HG03280 (cell line): ENCODE measurements around the gene ZNF831.

Experiments used
- ATAC-seq: cut with Tn5 transposase; IDR thresholded peaks from one replicate; pipeline ENCODE4 v1.9.1; 2021; ENCODE audit warnings: mild to moderate bottlenecking, moderate library complexity; ENCODE audit not compliant: unreplicated experiment

Gene ZNF831

GRCh38 chr20:59207742-59208357 lies 44.2 kb downstream of the ZNF831 start:
- no peak for ATAC-seq

DNA sequence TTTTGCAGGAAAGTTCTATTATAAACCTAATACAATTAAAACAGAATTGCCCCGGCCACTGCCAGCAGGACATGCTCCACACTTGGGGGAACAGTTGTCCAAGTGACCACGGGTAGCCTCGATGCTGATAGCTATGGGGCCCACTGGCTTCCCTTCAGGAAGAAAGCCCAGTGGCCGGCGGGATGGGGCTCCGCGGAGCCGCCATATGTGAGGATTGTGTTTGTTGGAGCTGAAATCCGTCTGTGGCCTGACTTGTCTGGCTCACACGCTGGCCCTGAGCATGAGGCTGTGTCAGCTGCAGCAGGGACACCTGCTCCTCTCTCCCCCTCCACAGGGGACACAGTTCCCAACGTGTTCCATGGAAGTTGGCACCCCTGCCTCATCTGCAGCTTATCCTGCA lies 46.6 kb downstream of the ZNF831 start:
- ATAC-seq: no peak

GRCh38 chr20:59211208-59211765 lies 47.7 kb downstream of the ZNF831 start:
- no peak for ATAC-seq

DNA sequence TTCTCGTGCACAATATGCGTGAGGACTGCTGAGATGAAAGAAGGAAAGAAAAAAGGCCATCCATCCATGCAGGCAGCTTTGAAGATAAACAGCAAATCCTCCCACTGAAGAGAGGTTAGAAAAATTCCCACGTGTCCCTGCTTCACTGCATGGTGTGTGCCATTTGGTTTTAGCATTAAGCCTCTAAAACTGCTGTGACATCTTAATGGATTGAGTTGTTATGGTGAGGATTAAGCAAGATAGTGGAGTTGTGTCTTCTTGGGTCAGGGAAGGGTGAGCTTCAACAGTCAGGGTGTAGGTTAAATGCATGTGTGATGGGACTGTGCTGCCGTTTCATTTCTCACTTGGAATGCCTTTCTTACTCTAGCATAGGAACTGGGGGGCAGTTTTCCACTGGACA lies 50.5 kb downstream of the ZNF831 start:
- ATAC-seq: no peak

GRCh38 chr20:59214606-59215547 lies 51.3 kb downstream of the ZNF831 start:
- no peak for ATAC-seq

DNA sequence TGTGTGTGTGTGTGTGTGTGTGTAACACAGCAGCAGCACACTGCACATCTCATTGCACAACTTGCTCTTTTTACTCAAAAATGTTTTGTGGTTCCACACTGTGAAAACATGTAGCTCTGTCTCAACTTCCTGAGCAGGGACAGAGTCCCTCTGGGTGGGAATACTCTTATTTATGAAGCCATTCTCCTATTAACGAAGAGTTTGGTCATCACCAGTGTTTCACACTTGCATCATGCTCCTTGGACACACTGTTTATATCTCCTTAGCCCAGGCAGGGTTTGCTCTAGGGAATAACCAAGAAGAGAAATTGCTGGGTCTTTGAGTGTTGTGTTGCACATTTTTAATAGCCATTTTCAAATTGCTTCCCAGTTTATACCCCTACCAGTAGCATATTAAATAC lies 53.6 kb downstream of the ZNF831 start:
- ATAC-seq: no peak

DNA sequence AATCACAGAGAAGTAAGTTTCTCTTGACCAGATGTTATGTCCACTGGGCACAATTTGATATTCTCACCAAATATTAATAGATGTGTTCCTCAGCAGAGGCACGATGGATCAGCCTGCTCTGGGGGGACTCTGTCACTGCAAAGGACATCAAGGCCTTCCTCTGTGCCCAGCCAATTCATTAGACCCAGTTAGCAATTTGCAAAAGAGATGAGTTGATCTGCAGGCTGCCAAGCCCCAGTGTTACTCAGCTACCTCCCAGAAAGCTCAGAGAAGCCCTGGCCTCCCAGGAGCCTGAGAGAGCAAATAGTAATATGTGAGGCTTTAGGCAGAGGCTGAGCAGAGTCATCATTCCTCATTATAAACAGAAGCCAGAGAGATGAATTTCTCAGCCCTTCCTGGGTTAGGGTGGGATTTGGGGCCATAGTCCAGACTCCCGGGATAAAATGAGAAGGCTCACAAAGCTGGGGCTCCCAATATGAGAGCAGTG lies 54.2 kb downstream of the ZNF831 start:
- ATAC-seq: no peak

DNA sequence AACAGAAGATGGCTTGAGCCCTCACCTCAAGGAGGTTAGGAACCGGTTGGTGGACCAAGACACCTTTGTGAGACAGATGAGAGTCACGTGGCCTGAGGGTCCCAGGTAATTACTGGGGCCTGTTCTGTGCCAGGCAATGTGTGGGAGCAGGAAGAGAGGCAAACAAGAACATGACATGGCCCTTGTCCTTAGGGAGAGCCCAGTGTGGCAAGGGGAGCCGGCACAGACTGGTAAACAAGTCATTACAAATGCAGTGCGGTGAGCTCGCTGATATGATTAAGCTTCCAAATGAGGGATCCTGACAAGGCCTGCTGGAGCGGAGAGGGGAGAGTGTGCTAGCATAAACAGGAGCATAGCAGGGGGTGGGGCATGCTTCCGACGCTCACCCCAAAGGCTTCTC lies 55.6 kb downstream of the ZNF831 start:
- ATAC-seq: no peak

- ATAC-seq: no peak
These were observed 56.5 kb downstream of the ZNF831 start for GRCh38 chr20:59220161-59220560.

DNA sequence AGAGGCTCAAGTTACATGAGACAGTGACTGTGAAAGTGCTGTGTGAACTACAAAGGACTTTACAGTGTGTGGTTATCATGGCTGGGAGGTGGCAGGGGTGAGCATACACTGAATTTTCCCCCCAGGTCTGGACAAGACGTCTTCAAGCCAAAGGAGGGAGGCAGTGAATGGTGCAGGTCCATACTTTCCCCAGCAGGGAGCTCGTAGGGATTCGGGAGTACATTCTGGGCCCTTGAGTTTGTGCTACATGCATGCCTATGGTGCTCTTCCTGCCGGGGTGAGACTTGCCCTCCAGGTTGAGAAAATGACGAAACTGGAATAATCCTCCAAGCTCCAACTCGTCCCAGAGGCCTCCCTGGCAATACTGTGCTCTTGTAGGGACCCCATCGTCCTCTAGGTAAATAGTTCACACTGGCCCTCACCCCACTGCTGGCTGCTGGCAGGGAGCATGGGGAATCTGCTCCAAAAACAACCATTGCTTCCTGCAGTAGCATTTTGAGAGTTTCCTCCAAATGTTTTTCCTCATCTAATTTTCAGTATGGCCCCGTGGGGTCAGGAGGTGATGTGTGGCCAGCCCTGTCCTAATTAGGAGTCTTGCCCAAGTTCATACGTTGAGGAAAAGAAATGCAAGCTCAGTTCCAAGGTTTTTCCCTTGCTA lies 57.6 kb downstream of the ZNF831 start:
- no peak for ATAC-seq

- no peak for ATAC-seq
These were observed 58.2 kb downstream of the ZNF831 start for GRCh38 chr20:59221707-59222252.

DNA sequence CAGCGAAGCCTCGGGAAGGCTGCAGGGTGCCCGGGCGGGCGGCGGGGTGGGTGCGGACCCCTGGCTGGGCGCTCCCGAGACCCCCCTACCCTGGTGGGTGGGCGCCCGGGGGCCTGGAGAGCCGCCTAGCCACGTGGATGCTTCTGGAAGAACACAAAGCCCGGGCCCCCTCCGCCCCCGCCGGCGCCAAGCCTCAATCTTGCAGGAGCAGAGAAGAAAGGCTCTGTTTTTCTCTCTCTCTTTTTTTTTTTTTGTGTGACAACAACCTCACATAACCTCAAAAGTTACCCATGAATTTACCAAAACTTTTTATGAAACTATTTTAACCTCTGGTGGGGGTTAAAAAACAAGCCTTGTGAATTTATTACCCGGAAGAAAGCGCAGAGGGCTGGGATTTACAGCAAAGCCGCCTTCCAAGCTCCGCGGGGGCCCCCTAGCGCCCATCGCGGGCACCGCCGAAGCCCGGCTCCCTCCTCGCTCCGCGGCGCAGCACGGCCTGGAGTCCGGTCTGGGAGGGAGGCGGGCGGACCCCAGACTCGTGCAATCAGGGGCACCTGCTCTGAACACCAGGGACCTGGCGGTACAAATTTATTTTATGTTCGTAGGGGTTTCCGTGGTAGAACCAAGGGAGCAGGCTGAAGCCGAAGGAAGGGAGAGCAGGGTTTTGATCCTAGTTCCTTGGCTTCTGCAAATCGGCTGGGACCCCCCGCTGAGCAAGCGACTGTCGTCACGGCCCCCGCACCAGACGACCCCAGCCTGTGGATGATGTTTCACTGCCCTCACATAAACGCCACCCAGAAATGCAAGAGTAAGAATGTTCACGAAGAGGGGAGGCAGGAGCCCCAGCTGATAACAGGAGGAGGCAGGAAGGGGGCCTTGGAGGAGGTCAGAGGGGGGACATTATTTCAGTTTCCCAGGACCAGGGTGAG lies 58.9 kb downstream of the ZNF831 start:
- peak; percentile 88 for ATAC-seq

- ATAC-seq: no peak
These were observed 59.6 kb downstream of the ZNF831 start for GRCh38 chr20:59223182-59223601.

- no peak for ATAC-seq
These were observed 60.1 kb downstream of the ZNF831 start for GRCh38 chr20:59223750-59224149.

GRCh38 chr20:59224236-59224635 lies 60.6 kb downstream of the ZNF831 start:
- ATAC-seq: no peak

DNA sequence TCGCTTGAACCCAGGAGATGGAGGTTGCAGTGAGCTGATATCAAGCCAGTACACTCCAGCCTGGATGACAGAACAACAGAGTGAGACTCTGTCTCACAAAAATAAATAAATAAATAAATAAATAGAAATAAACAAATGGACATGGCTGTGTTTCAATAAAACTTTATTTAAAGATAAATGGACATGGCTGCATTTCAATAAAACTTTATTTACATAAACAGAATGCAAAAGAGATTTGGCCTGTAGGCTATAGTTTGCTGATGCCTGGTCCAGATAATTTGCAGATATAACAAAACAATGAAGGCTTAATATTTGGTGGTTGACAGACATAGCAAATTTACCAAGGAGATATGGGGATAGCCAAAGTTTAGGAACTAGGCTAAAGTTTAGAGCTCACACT lies 66.8 kb downstream of the ZNF831 start:
- no peak for ATAC-seq

DNA sequence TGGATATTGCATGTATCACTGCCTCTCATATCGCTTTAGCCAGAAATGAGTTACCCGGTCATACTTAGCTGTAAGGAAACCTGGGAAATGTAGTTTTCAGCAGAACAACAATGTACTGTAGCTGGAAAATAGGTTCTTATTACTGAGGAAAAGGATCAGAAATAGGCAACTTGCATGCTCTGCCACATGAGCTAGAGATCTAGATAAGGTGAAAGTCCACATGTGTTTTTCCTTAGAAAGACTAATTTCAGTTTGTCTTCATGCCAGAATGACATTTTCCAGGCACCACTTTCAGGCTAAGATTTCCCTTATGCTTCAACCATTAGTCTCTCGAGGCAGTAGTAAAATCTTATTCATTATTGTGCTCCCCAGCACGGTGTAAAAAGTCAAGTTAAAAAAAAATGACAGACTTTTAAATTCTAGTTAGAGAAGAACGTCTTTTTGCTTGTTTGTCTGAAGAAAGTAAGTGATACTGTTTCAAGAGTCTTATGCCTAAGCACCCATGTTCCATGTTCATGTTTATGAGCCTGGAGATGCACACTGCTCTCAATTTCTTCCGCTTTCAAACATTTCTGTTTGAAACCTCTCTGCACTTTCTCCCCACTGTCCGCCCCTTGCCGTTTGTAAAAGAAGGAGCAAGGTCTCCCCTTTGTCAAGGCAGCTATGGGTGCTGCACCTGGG lies 67.6 kb downstream of the ZNF831 start:
- ATAC-seq: no peak

- no peak for ATAC-seq
These were observed 69.0 kb downstream of the ZNF831 start for GRCh38 chr20:59232618-59233017.

DNA sequence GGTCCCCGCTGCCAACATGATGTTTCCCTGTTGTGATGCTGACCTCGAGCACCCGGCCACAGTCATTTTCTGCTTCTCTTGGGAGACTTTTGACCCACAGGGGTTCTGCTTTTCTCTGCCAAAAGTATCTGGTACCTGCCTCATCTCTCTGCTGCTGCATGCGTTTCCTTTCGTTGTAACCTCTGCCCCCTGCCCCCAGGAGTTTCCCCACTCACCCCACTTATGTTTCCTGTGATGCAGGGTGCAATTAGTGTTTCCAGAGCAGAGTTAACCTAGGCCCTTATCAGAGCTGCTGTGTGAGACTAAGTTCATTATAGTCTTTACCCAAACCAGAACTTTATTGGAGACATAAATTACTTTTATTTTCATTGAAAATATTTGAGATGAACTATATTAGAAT lies 71.6 kb downstream of the ZNF831 start:
- ATAC-seq: no peak
